Measurements from ENCODE around the gene PIGU. TPM values are rescaled to one million over a fixed set of nuclear protein-coding genes. Genes with fewer than 3 reads are reported as not detected.

The PIGU gene
- total and polyA plus RNA-seq, 2 donors (not counting 3 experiments of a cell fraction or from before 2014, with no cell fraction given), result 20.3 to 81.8 TPM

DNA sequence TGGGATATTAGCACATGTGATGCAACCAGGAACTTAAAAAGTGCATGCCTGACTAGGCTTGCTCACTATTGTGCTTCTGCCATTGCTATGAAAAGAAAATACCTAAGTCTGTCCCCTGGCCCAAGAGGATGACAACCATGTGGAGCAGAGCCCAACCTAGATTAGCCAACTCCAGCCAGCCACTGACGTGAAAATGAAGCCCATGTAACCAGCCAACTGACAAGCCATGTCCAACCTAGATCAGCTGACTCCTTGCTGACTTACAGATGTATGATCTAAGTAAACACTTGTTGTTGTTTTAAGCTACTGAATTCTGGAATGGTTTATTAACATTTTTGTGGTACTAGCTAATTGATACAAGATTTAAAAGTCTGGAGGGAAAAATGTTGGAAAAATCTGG, 47.5 kb downstream of the PIGU start:
- Histone ChIP-seq H3K4me3 (replicated peaks in 1 of 3; ENCODE audit: insufficient read depth in 1 of 3, low read depth in 1 of 3, low read length in 3 of 3) (no peak overlapping the region), H4K20me1 (replicated peaks; ENCODE audit: control insufficient read depth, extremely low read depth, insufficient read depth, low read length) (no peaks in the 10 kb centered on the region), H3K36me3 (ENCODE audit: control insufficient read depth in 2 of 2, extremely low read depth in 1 of 2, insufficient read depth in 2 of 2, low read length in 2 of 2) (peaks cover 0 to 2% of the 10 kb centered on the region in 2 experiments), H3K27ac (ENCODE audit: insufficient read depth, low read depth, low read length) (no peak overlapping the region), H3K4me2 (ENCODE audit: insufficient read depth, low read length) (no peak overlapping the region), H2AFZ (ENCODE audit: low read depth, low read length) (no peak overlapping the region), H3K79me2 (ENCODE audit: control insufficient read depth, insufficient read depth, low read length) (no peaks in the 10 kb centered on the region), H3K27me3 (ENCODE audit: control insufficient read depth in 2 of 2, insufficient read depth in 2 of 2, low read length in 2 of 2) (no peaks in the 10 kb centered on the region), H3K9me3 (replicated peaks; ENCODE audit: control insufficient read depth, insufficient read depth, low read length) (no peaks in the 10 kb centered on the region), H3K4me1 (ENCODE audit: control insufficient read depth, extremely low read depth, insufficient read depth, low read length) (no peaks in the 10 kb centered on the region), H3K9me1 (replicated peaks; ENCODE audit: control insufficient read depth, extremely low read depth, insufficient read depth, low read length) (no peaks in the 10 kb centered on the region), H3K9ac (replicated peaks; ENCODE audit: extremely low read depth, insufficient read depth, low read length) (no peak overlapping the region)
- ChIA-PET POLR2A (no interaction called here), CTCF (interaction anchor here (1.0 kb wide), 1 partner anchor 9 kb away, joined by 3 read pairs; no protein-coding TSS in a partner anchor)
- intact Hi-C loops (cut with micrococcal nuclease) (no loop called here), dilution Hi-C loops (cut with MboI; ENCODE audit: extremely low pct_ligation_motif_present, low sequenced_read_pairs) (no loop called here)
- TF ChIP-seq POLR2A (IDR thresholded peaks at IDR 0.05; ENCODE audit: low read depth, low read length) (no peak), POLR2AphosphoS5 (IDR thresholded peaks at IDR 0.05; ENCODE audit: insufficient read depth, low read depth, low read length) (no peak), GATA2 (IDR thresholded peaks at IDR 0.05; ENCODE audit: insufficient read depth, insufficient read length, low read depth, low read length) (no peak), EZH2 (IDR thresholded peaks at IDR 0.05; ENCODE audit: borderline replicate concordance, low read depth, low read length, severe bottlenecking) (no peak), JUN (IDR thresholded peaks at IDR 0.05; ENCODE audit: borderline replicate concordance, insufficient read depth, insufficient read length, low read depth) (no peak), MYC (IDR thresholded peaks at IDR 0.05; ENCODE audit: low read depth, low read length) (no peak), FOS (IDR thresholded peaks at IDR 0.05; ENCODE audit: borderline replicate concordance, insufficient read depth, low read length) (no peak)
- TF ChIP-seq, protein P1, sequence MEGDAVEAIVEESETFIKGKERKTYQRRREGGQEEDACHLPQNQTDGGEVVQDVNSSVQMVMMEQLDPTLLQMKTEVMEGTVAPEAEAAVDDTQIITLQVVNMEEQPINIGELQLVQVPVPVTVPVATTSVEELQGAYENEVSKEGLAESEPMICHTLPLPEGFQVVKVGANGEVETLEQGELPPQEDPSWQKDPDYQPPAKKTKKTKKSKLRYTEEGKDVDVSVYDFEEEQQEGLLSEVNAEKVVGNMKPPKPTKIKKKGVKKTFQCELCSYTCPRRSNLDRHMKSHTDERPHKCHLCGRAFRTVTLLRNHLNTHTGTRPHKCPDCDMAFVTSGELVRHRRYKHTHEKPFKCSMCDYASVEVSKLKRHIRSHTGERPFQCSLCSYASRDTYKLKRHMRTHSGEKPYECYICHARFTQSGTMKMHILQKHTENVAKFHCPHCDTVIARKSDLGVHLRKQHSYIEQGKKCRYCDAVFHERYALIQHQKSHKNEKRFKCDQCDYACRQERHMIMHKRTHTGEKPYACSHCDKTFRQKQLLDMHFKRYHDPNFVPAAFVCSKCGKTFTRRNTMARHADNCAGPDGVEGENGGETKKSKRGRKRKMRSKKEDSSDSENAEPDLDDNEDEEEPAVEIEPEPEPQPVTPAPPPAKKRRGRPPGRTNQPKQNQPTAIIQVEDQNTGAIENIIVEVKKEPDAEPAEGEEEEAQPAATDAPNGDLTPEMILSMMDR (IDR thresholded peaks at IDR 0.05; ENCODE audit: extremely low read depth in 1 of 2, insufficient read depth in 1 of 2, low read depth in 1 of 2, low read length in 2 of 2), result no peak
- TF ChIP-seq, protein P2, sequence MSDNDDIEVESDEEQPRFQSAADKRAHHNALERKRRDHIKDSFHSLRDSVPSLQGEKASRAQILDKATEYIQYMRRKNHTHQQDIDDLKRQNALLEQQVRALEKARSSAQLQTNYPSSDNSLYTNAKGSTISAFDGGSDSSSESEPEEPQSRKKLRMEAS (IDR thresholded peaks at IDR 0.05; ENCODE audit: insufficient read depth, insufficient read length), result no peak
- FAIRE-seq (no peak), DNase-seq (ENCODE audit: low read depth, low spot score) (no peak)
- BruUV-seq (replicated peaks), result no TSS peak

Measured in endothelial cell of umbilical vein (primary cell).